ENCODE data around the gene WDR18.

DNA sequence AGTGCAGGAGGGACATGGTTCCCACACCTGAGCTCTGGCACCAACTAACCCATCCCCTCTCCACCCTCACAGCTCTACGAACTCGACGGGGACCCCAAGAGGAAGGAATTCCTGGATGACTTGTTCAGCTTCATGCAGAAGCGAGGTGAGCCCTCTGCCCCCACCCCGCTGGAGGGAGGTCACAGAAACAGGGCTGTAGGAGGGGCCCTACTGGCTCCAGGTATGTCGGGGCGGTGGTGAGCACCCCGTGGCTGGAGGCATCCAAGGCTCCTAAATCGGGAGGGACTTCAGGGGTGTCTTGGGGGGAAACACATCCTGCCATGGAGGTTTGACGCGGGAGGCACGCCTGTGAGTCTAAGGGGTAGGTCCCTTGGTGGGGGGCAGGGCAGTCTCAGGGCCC, 24.1 kb upstream of the WDR18 start:
- TF ChIP-seq, protein P1, sequence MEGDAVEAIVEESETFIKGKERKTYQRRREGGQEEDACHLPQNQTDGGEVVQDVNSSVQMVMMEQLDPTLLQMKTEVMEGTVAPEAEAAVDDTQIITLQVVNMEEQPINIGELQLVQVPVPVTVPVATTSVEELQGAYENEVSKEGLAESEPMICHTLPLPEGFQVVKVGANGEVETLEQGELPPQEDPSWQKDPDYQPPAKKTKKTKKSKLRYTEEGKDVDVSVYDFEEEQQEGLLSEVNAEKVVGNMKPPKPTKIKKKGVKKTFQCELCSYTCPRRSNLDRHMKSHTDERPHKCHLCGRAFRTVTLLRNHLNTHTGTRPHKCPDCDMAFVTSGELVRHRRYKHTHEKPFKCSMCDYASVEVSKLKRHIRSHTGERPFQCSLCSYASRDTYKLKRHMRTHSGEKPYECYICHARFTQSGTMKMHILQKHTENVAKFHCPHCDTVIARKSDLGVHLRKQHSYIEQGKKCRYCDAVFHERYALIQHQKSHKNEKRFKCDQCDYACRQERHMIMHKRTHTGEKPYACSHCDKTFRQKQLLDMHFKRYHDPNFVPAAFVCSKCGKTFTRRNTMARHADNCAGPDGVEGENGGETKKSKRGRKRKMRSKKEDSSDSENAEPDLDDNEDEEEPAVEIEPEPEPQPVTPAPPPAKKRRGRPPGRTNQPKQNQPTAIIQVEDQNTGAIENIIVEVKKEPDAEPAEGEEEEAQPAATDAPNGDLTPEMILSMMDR (IDR thresholded peaks at IDR 0.05; ENCODE audit: low read length) = no peak
- no peak for TF ChIP-seq EZH2phosphoT487 (IDR thresholded peaks at IDR 0.05; ENCODE audit: low read length)

Data from MM.1S (cell line).